OCI-LY7 (cell line): ENCODE results near the gene TGFBR3. TPM values are rescaled to one million over a fixed set of nuclear protein-coding genes. Genes with fewer than 3 reads are reported as not detected.

Source experiments
- BruUV-seq: library from RNA; stranded (reverse); fragments of 400-500 nt; replicated peaks from 2 replicates; lab custom pipeline; 2021; lab: Mats Ljungman, UMichigan
- CTCF ChIA-PET: fragments of 300-600 bp; sonication (Branson Sonifier 250); formaldehyde crosslinking; loops from one replicate; lab custom pipeline; 2022; ENCODE audit warnings: antibody characterized with exemption; ENCODE audit not compliant: unreplicated experiment; lab: Charles Lee
- POLR2A ChIA-PET: fragments of 300-600 bp; sonication (Branson Sonifier 250); formaldehyde crosslinking; loops from one replicate; lab custom pipeline; 2022; ENCODE audit warnings: antibody characterized with exemption; lab: Charles Lee
- DNase-seq: peaks from one replicate; pipeline ENCODE4 v3.0.0-alpha.2; 2015; ENCODE audit warnings: low spot score
- H2AFZ ChIP-seq: fragments of 200-600 bp; sonication (generic), shearing (Covaris generic); 2 replicates; pipeline ENCODE4 v1.6.1; 2014; ENCODE audit warnings: mild to moderate bottlenecking, antibody characterized with exemption, low read length, moderate library complexity
- H3K27ac ChIP-seq: fragments of 200-600 bp; sonication (generic); 2 replicates; pipeline ENCODE4 v1.5.1; 2014; ENCODE audit warnings: mixed run types, low read depth, mild to moderate bottlenecking, moderate library complexity, low read length, inconsistent platforms; ENCODE audit not compliant: poor library complexity, severe bottlenecking
- H3K36me3 ChIP-seq: fragments of 200-600 bp; sonication (generic); 2 replicates; pipeline ENCODE4 v1.6.1; 2014; ENCODE audit warnings: mild to moderate bottlenecking, antibody characterized with exemption, low read length, moderate library complexity, mixed read lengths; ENCODE audit not compliant: insufficient read depth
- H3K4me1 ChIP-seq: fragments of 200-600 bp; sonication (generic); 2 replicates; pipeline ENCODE4 v1.5.1; 2014; ENCODE audit warnings: mild to moderate bottlenecking, low read length; ENCODE audit not compliant: insufficient read depth, poor library complexity, severe bottlenecking
- H3K4me2 ChIP-seq: fragments of 200-600 bp; sonication (generic); 2 replicates; pipeline ENCODE4 v1.6.1; 2014; ENCODE audit warnings: mild to moderate bottlenecking, low read length
- H3K4me3 ChIP-seq: fragments of 200-600 bp; sonication (generic); 2 replicates; pipeline ENCODE4 v1.5.1; 2014; ENCODE audit warnings: mild to moderate bottlenecking, low read depth, low read length; ENCODE audit not compliant: poor library complexity, severe bottlenecking
- H3K79me2 ChIP-seq: fragments of 200-600 bp; sonication (generic); 2 replicates; pipeline ENCODE4 v1.6.1; 2016; ENCODE audit warnings: low read depth, mild to moderate bottlenecking, low read length, moderate library complexity, mixed read lengths; ENCODE audit not compliant: insufficient read depth
- H3K9me2 ChIP-seq: fragments of 200-600 bp; sonication (generic); 2 replicates; pipeline ENCODE4 v1.6.1; 2016; ENCODE audit warnings: mild to moderate bottlenecking, low read length, mixed read lengths; ENCODE audit not compliant: insufficient read depth
- H3K9me3 ChIP-seq: fragments of 200-600 bp; sonication (generic); 2 replicates; pipeline ENCODE4 v1.6.1; 2014; ENCODE audit warnings: mild to moderate bottlenecking, mixed run types, low read length, mixed read lengths
- H4K20me1 ChIP-seq: fragments of 200-600 bp; sonication (generic); 2 replicates; pipeline ENCODE4 v1.6.1; 2014; ENCODE audit warnings: mild to moderate bottlenecking, antibody characterized with exemption, low read length, moderate library complexity, mixed read lengths; ENCODE audit not compliant: insufficient read depth
- EZH2phosphoT487 ChIP-seq: fragments of 200-600 bp; sonication (generic); IDR thresholded peaks from 2 replicates; pipeline ENCODE4 v1.6.1; 2018; ENCODE audit warnings: low read depth, borderline replicate concordance, mild to moderate bottlenecking, mixed run types, antibody characterized with exemption, low read length, moderate library complexity, mixed read lengths
- intact Hi-C: fragments of 100-400 bp; cut with micrococcal nuclease; formaldehyde crosslinking; loops from one replicate; pipeline ENCODE4 v1.10.0; 2022; ENCODE audit not compliant: unreplicated experiment
- total RNA-seq, 2 experiments: library from RNA; depleted of rRNA in 1 of 2; stranded (reverse); fragments of >200 nt in 1 of 2; shearing (Covaris generic) in 1 of 2; gene quantifications; 2 replicates each; pipeline ENCODE4 v1.2.3, GENCODE V29; 2014 to 2022
- TF ChIP-seq, protein P1 (sequence below): fragments of 200-600 bp; sonication (generic); conservative IDR thresholded peaks from 2 replicates; pipeline ENCODE4 v1.5.1; 2014; ENCODE audit warnings: mild to moderate bottlenecking, antibody characterized with exemption, low read length, moderate library complexity, mixed read lengths

The TGFBR3 gene
- total RNA-seq, 2 experiments from 2014 or later: not detected

DNA sequence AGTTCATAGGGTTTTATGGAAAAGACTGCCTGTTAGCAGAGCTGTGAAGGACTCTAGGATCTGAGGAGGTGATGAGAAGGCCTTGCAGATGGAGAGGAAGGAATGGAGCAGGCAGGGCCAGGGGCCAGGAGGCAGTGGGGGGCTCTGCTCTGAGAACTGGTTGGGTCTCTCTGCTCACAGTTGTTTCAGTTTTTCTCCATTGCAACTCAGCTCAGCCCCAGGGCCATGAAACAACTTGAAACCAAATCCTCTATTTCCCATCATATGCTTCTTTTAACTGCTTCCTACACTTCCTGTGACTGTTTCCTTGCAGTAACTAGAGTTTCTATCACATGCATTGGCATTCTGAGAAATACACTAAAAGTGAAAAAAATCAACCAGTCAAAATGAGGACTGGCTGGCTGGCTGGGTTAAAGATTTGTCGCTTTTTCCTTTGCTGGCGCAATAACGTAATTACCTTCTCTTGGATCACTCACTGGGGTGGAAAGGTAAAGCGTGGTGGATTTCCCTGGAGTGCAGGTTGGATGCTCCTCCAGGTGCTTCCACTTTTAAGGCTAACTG, 213.3 kb downstream of the TGFBR3 start:
- CTCF ChIA-PET: no interaction called here
- no peaks in the 10 kb centered on the region for H3K79me2 ChIP-seq

DNA sequence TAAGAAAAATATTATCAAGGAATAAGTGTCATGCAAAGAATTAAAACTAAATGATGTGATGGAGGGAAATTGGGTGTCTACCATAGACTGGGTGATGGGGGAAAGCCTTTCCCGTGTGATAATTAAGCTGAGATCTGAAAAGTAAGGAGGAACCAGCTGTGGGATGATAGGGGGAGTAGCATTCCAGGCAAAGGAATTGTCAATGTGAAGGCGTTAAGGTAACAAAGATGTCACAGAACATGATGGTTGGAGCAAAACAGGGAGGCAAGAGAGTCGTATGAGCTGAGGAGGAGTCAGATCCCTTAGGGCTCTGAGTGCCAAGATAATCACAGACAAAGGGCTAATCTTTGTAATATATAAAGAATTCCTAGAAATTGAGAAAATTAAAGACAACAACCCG, 215.2 kb downstream of the TGFBR3 start:
- POLR2A ChIA-PET: no interaction called here
- intact Hi-C loops: no loop called here

More for the DNA sequence above, 213.3 kb downstream of the TGFBR3 start:
- no peak for TF ChIP-seq EZH2phosphoT487
- TF ChIP-seq, protein P1, sequence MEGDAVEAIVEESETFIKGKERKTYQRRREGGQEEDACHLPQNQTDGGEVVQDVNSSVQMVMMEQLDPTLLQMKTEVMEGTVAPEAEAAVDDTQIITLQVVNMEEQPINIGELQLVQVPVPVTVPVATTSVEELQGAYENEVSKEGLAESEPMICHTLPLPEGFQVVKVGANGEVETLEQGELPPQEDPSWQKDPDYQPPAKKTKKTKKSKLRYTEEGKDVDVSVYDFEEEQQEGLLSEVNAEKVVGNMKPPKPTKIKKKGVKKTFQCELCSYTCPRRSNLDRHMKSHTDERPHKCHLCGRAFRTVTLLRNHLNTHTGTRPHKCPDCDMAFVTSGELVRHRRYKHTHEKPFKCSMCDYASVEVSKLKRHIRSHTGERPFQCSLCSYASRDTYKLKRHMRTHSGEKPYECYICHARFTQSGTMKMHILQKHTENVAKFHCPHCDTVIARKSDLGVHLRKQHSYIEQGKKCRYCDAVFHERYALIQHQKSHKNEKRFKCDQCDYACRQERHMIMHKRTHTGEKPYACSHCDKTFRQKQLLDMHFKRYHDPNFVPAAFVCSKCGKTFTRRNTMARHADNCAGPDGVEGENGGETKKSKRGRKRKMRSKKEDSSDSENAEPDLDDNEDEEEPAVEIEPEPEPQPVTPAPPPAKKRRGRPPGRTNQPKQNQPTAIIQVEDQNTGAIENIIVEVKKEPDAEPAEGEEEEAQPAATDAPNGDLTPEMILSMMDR: no peak
- BruUV-seq: no TSS peak
- no peak for DNase-seq
- no peaks in the 10 kb centered on the region for H3K4me1 ChIP-seq
- no peaks in the 10 kb centered on the region for H4K20me1 ChIP-seq
- H3K9me3 ChIP-seq: no peaks in the 10 kb centered on the region
- H3K9me2 ChIP-seq: no peaks in the 10 kb centered on the region
- no peaks in the 10 kb centered on the region for H3K36me3 ChIP-seq
- H3K4me3 ChIP-seq: no peak overlapping the region
- H3K27ac ChIP-seq: no peak overlapping the region
- POLR2A ChIA-PET: interaction anchor here (0.5 to 1.0 kb wide), 2 partner anchors 9 to 421 kb away, joined by 3 to 4 read pairs; no protein-coding TSS in a partner anchor
- H3K4me2 ChIP-seq: no peak overlapping the region
- intact Hi-C loops: no loop called here
- H2AFZ ChIP-seq: no peak overlapping the region

More for the DNA sequence above, 215.2 kb downstream of the TGFBR3 start:
- no TSS peak for BruUV-seq
- DNase-seq: no peak
- Histone ChIP-seq H3K9me2 (no peaks in the 10 kb centered on the region), H3K36me3 (no peaks in the 10 kb centered on the region), H3K9me3 (no peaks in the 10 kb centered on the region), H3K79me2 (no peaks in the 10 kb centered on the region), H3K27ac (no peak overlapping the region), H3K4me1 (no peaks in the 10 kb centered on the region), H2AFZ (no peak overlapping the region), H3K4me2 (no peak overlapping the region), H4K20me1 (no peaks in the 10 kb centered on the region), H3K4me3 (no peak overlapping the region)
- TF ChIP-seq, protein P1: no peak
- no peak for TF ChIP-seq EZH2phosphoT487
- CTCF ChIA-PET: no interaction called here
